MCF 10A (cell line): ENCODE results near the gene ODAD4. TPM values are rescaled to one million over a fixed set of nuclear protein-coding genes. Genes with fewer than 3 reads are reported as not detected.

ENCODE experiments used
- BruUV-seq: library from RNA; stranded (reverse); fragments of 400-500 nt; replicated peaks from 2 replicates; lab custom pipeline; 2021; lab: Mats Ljungman, UMichigan
- CTCF ChIA-PET: fragments of 300-600 bp; sonication (Branson Sonifier 250); formaldehyde crosslinking; extraction: SDS; loops from one replicate; lab custom pipeline; 2021; ENCODE audit warnings: antibody characterized with exemption, inconsistent platforms; lab: Yijun Ruan, JAX
- POLR2A ChIA-PET: fragments of 300-600, 350-650 bp; sonication (Branson Sonifier 250); formaldehyde crosslinking; extraction: SDS; loops from one replicate; lab custom pipeline; 2020; ENCODE audit warnings: antibody characterized with exemption, inconsistent platforms; lab: Yijun Ruan, JAX
- DNase-seq: peaks from one replicate; pipeline ENCODE4 v3.0.0-alpha.2; 2018; ENCODE audit not compliant: unreplicated experiment
- H3K27ac Mint-ChIP-seq: one replicate; pipeline ENCODE4 v1.8.0; 2022; ENCODE audit warnings: mild to moderate bottlenecking, low read depth, mixed read lengths; ENCODE audit not compliant: unreplicated experiment
- H3K27me3 Mint-ChIP-seq: one replicate; pipeline ENCODE4 v1.8.0; 2022; ENCODE audit warnings: mixed read lengths; ENCODE audit not compliant: insufficient read depth, unreplicated experiment
- H3K36me3 Mint-ChIP-seq: one replicate; pipeline ENCODE4 v1.8.0; 2022; ENCODE audit warnings: mild to moderate bottlenecking, moderate library complexity, mixed read lengths; ENCODE audit not compliant: insufficient read depth, unreplicated experiment
- H3K4me1 Mint-ChIP-seq: one replicate; pipeline ENCODE4 v1.8.0; 2022; ENCODE audit warnings: mixed read lengths; ENCODE audit not compliant: insufficient read depth, unreplicated experiment
- H3K4me3 Mint-ChIP-seq: one replicate; pipeline ENCODE4 v1.8.0; 2022; ENCODE audit warnings: mild to moderate bottlenecking, moderate library complexity, mixed read lengths; ENCODE audit not compliant: unreplicated experiment
- H3K9me3 Mint-ChIP-seq: one replicate; pipeline ENCODE4 v1.8.0; 2022; ENCODE audit warnings: mixed read lengths; ENCODE audit not compliant: unreplicated experiment
- CTCF ChIP-seq: fragments of 200-600 bp; IDR thresholded peaks from one replicate; pipeline ENCODE4 v1.8.0; 2022; ENCODE audit warnings: antibody characterized with exemption, mild to moderate bottlenecking; ENCODE audit not compliant: unreplicated experiment
- intact Hi-C: fragments of 100-400 bp; cut with micrococcal nuclease; formaldehyde crosslinking; loops from 2 replicates; pipeline ENCODE4 v1.14.1; 2022
- total RNA-seq: library from RNA; stranded (reverse); gene quantifications from 2 replicates; pipeline ENCODE4 v1.2.3, GENCODE V29; 2022

The ODAD4 gene
- total RNA-seq, 1 experiment from 2014 or later, result 0.96 TPM

DNA sequence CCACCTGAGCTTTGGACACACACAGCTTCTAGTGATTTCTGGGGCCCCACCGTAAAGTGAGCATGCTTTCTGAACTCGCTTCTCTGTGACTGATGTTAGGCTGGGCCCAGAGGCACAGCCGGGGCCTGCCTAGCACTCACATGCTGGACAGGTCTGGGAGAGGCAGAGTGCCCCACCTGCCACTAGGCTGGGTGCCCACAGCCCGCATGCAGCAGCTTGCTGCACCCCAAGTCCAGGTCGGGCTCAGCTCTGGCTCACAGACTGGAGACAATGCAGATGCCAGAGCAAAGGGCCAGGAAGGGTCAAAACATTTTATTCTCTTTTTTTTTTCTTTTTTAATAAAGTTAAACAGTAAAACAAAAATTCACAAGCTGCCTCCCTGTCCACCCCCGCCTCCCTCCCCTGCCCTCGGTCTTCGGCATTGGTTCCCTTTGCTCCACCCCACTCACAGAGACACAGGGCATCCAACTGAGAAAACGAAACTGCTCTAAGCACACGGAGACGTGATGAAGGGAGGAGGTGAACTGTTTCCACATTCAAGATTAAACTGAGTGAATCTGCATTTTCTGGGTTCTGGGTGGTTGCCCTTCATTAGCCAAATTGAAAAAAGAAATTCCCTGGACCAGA is 45.8 kb downstream of the ODAD4 start:
- no peak for TF ChIP-seq CTCF
- Mint-ChIP-seq H3K4me1 (no peaks in the 10 kb centered on the region), H3K9me3 (no peaks in the 10 kb centered on the region), H3K36me3 (peaks cover 97% of the 10 kb centered on the region), H3K4me3 (no peak overlapping the region), H3K27ac (no peak overlapping the region), H3K27me3 (no peaks in the 10 kb centered on the region)
- CTCF ChIA-PET, result interaction anchor here (0.6 to 1.4 kb wide), 2 partner anchors 13 to 35 kb away, joined by 3 read pairs; no protein-coding TSS in a partner anchor
- no TSS peak for BruUV-seq
- POLR2A ChIA-PET, result interaction anchor here (1.1 to 4.0 kb wide), 4 partner anchors 8 to 41 kb away, joined by 3 to 22 read pairs (median 7); partner anchors contain the start of genes CNP and DNAJC7
- intact Hi-C loops, result no loop called here
- no peak for DNase-seq

DNA sequence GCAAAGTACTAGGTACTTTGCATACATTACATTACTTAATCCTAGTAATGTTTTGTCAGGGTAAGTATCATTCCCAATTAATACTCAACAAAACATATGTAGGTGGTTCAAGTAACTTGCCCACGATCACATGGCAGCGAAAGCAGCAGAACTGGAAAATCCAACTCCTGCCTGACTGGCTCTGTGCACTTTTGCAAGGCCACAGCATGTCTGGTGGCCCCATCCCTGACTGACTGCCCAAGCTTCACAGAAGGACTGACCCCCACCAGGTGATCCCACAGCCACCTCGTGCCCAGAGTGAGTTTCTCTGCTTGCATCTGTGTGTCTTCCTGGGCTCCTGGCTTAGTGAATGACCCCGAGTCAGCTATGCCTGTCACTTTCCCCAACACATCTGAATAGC is 47.6 kb downstream of the ODAD4 start:
- H3K4me3 Mint-ChIP-seq, result no peak overlapping the region
- BruUV-seq, result no TSS peak
- intact Hi-C loops, result no loop called here
- H3K36me3 Mint-ChIP-seq, result peaks cover 97% of the 10 kb centered on the region
- no peak for DNase-seq
- no peaks in the 10 kb centered on the region for H3K9me3 Mint-ChIP-seq
- POLR2A ChIA-PET, result interaction anchor here (0.6 to 4.0 kb wide), 2 partner anchors 11 to 22 kb away, joined by 3 to 22 read pairs; partner anchors contain the start of gene CNP
- H3K27ac Mint-ChIP-seq, result no peak overlapping the region
- CTCF ChIA-PET, result interaction anchor here (0.7 to 2.9 kb wide), 3 partner anchors 15 to 22 kb away, joined by 3 to 11 read pairs (median 3); no protein-coding TSS in a partner anchor
- no peaks in the 10 kb centered on the region for H3K4me1 Mint-ChIP-seq
- no peak for TF ChIP-seq CTCF
- H3K27me3 Mint-ChIP-seq, result no peaks in the 10 kb centered on the region

GRCh38 chr17:41982026-41982760 is 51.8 kb downstream of the ODAD4 start:
- CTCF ChIA-PET, result interaction anchor here (0.8 kb wide), 1 partner anchor 65 kb away, joined by 3 read pairs; no protein-coding TSS in a partner anchor
- POLR2A ChIA-PET, result interaction anchor here (0.8 to 1.3 kb wide), 2 partner anchors 8 to 13 kb away, joined by 4 to 7 read pairs; no protein-coding TSS in a partner anchor
- peaks cover 99% of the 10 kb centered on the region for H3K36me3 Mint-ChIP-seq
- no peaks in the 10 kb centered on the region for H3K9me3 Mint-ChIP-seq
- intact Hi-C loops, result no loop called here
- DNase-seq, result no peak
- no peak for TF ChIP-seq CTCF
- H3K4me1 Mint-ChIP-seq, result no peaks in the 10 kb centered on the region
- no peak overlapping the region for H3K27ac Mint-ChIP-seq
- BruUV-seq, result no TSS peak
- no peaks in the 10 kb centered on the region for H3K27me3 Mint-ChIP-seq
- no peak overlapping the region for H3K4me3 Mint-ChIP-seq

GRCh38 chr17:41984454-41984853 is 54.0 kb downstream of the ODAD4 start:
- intact Hi-C loops, result no loop called here
- CTCF ChIA-PET, result no interaction called here
- BruUV-seq, result no TSS peak
- no peak for DNase-seq
- Mint-ChIP-seq H3K36me3 (peaks cover 100% of the 10 kb centered on the region), H3K27ac (no peak overlapping the region), H3K4me1 (no peaks in the 10 kb centered on the region), H3K4me3 (no peak overlapping the region), H3K9me3 (no peaks in the 10 kb centered on the region), H3K27me3 (no peaks in the 10 kb centered on the region)
- POLR2A ChIA-PET, result interaction anchor here (1.0 to 1.6 kb wide), 5 partner anchors 8 to 18 kb away, joined by 3 to 8 read pairs (median 4); partner anchors contain the start of gene CNP
- no peak for TF ChIP-seq CTCF
